K562 (cell line): ENCODE measurements around the gene ETV2. TPM values are rescaled to one million over a fixed set of nuclear protein-coding genes. Genes with fewer than 3 reads are reported as not detected.

ENCODE experiments used
- CXXC5 ChIP-seq: fragments of 250-450 bp; sonication (Bioruptor Pico); IDR thresholded peaks from 2 replicates; pipeline ENCODE4 v1.8.0; 2022; ENCODE audit warnings: inconsistent platforms, mild to moderate bottlenecking, moderate library complexity
- DIDO1 ChIP-seq: fragments of 450-650 bp; IDR thresholded peaks from 2 replicates; pipeline ENCODE4 v1.6.1; 2016; ENCODE audit warnings: low read depth, missing biosample characterization, missing genetic modification characterization
- MAFG ChIP-seq: fragments of 450-650 bp; conservative IDR thresholded peaks from 2 replicates; pipeline ENCODE4 v1.6.1; 2016; ENCODE audit warnings: missing genetic modification characterization, missing compliant biosample characterization
- RAD51 ChIP-seq: fragments of 450-650 bp; IDR thresholded peaks from 2 replicates; pipeline ENCODE4 v1.7.1; 2016; ENCODE audit warnings: low read depth, mild to moderate bottlenecking, borderline replicate concordance
- RBM15 ChIP-seq: fragments of 200-400 bp; formaldehyde crosslinking; IDR thresholded peaks from 2 replicates; pipeline ENCODE4 v1.6.1; 2018; ENCODE audit warnings: mild to moderate bottlenecking, low read length, moderate library complexity; ENCODE audit not compliant: insufficient read depth
- REST ChIP-seq, 2 experiments: fragments of 450-650 bp; formaldehyde crosslinking in 1 of 2; IDR thresholded peaks; 2 replicates each; pipeline versions ENCODE4 v1.4.0 to v1.6.1; 2014 to 2020; ENCODE audit warnings: mild to moderate bottlenecking in 2 of 2, borderline replicate concordance in 1 of 2, low read depth in 1 of 2
- TAF1 ChIP-seq: IDR thresholded peaks from 2 replicates; pipeline ENCODE4 v1.6.1; 2011; ENCODE audit warnings: mild to moderate bottlenecking, low read length, moderate library complexity; ENCODE audit not compliant: insufficient read depth, control insufficient read depth, severe bottlenecking; ENCODE audit errors: extremely low read depth
- TCF7L2 ChIP-seq: fragments of 150-350 bp; IDR thresholded peaks from 2 replicates; pipeline ENCODE4 v1.6.1; 2016; ENCODE audit warnings: low read depth, mild to moderate bottlenecking, low read length, moderate library complexity
- ZNF146 ChIP-seq: IDR thresholded peaks from one replicate; pipeline ENCODE4 v1.6.1; 2018; ENCODE audit warnings: missing compliant biosample characterization; ENCODE audit not compliant: unreplicated experiment
- polyA plus RNA-seq, 8 experiments: library from polyadenylated mRNA; depleted of rRNA in 4 of 8; stranded (reverse) in 5 of 8; unstranded in 3 of 8; fragments of >200 nt; fragmentation: Nextera tagmentation in 2 of 8; fragmentation: Illumina TruSeq in 1 of 8; extraction: Ambion mirVana in 2 of 8; extraction: Trizol in 1 of 8; gene quantifications; 2 replicates each; pipeline versions ENCODE4 v1.2.1 to v1.2.3, GENCODE V29; 2011 to 2014; ENCODE audit warnings: inconsistent platforms in 1 of 8, missing spikeins in 1 of 8
- total RNA-seq, 7 experiments: library from RNA; depleted of rRNA in 6 of 7; stranded (reverse); fragments of >200 nt in 6 of 7; fragmentation: Illumina TruSeq in 2 of 7; extraction: Trizol in 2 of 7; gene quantifications; 2 replicates each; pipeline versions ENCODE4 v1.2.1 to v1.2.3, GENCODE V29; 2011 to 2021; ENCODE audit warnings: low replicate concordance in 1 of 7
- TF ChIP-seq, protein P1 (sequence below): sonication (generic); formaldehyde crosslinking; IDR thresholded peaks from 2 replicates; pipeline ENCODE4 v1.8.1; 2023; ENCODE audit warnings: missing genetic modification reagents, mild to moderate bottlenecking, borderline replicate concordance

The ETV2 gene
- total and polyA plus RNA-seq, 9 of the 15 experiments (the other 6 are each of a cell fraction or from before 2014, with no cell fraction given) = 0.11 to 3.7 (median 0.55) TPM

- TF ChIP-seq, protein P1, sequence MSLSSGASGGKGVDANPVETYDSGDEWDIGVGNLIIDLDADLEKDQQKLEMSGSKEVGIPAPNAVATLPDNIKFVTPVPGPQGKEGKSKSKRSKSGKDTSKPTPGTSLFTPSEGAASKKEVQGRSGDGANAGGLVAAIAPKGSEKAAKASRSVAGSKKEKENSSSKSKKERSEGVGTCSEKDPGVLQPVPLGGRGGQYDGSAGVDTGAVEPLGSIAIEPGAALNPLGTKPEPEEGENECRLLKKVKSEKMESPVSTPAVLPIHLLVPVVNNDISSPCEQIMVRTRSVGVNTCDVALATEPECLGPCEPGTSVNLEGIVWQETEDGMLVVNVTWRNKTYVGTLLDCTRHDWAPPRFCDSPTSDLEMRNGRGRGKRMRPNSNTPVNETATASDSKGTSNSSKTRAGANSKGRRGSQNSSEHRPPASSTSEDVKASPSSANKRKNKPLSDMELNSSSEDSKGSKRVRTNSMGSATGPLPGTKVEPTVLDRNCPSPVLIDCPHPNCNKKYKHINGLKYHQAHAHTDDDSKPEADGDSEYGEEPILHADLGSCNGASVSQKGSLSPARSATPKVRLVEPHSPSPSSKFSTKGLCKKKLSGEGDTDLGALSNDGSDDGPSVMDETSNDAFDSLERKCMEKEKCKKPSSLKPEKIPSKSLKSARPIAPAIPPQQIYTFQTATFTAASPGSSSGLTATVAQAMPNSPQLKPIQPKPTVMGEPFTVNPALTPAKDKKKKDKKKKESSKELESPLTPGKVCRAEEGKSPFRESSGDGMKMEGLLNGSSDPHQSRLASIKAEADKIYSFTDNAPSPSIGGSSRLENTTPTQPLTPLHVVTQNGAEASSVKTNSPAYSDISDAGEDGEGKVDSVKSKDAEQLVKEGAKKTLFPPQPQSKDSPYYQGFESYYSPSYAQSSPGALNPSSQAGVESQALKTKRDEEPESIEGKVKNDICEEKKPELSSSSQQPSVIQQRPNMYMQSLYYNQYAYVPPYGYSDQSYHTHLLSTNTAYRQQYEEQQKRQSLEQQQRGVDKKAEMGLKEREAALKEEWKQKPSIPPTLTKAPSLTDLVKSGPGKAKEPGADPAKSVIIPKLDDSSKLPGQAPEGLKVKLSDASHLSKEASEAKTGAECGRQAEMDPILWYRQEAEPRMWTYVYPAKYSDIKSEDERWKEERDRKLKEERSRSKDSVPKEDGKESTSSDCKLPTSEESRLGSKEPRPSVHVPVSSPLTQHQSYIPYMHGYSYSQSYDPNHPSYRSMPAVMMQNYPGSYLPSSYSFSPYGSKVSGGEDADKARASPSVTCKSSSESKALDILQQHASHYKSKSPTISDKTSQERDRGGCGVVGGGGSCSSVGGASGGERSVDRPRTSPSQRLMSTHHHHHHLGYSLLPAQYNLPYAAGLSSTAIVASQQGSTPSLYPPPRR (CRISPR knock-in tag) = 0 out of 2 replicates have a peak, but pooled peaks have one; percentile 9
- TF ChIP-seq RAD51 (no peak), ZNF146 (CRISPR knock-in tag) (no peak), TCF7L2 (no peak), TAF1 (peak; percentile 60), RBM15 (no peak), REST (IDR thresholded peaks at IDR 0.05; ENCODE audit: borderline replicate concordance) (peak; percentile 76), REST (CRISPR knock-in tag; IDR thresholded peaks at IDR 0.05; ENCODE audit: low read depth) (0 out of 2 replicates have a peak, but pooled peaks have one; percentile 15), DIDO1 (no peak), CXXC5 (CRISPR knock-in tag) (peak; percentile 43), MAFG (tag) (no peak)
These were observed 2.9 kb downstream of the ETV2 start (continued) for GRCh38 chr19:35644206-35644986.
